Measurements from ENCODE around the gene KMT5B. TPM values are rescaled to one million over a fixed set of nuclear protein-coding genes. Genes with fewer than 3 reads are reported as not detected.
A peak's percentile ranks its signal among the peaks of the same experiment; 100 is the strongest.

KMT5B gene
- total RNA-seq, 1 donor from 2014 or later: 43.9 TPM

- DNase-seq (peak; percentile 90), ATAC-seq (peak; percentile 93)
- intact Hi-C loops (cut with DNase I): no loop called here
- H3K4me3 ChIP-seq: peak overlapping the region; percentile 56
- no peaks in the 10 kb centered on the region for H3K9me3 ChIP-seq
- H3K27ac ChIP-seq: peak overlapping the region; percentile 83
- TF ChIP-seq, protein P1, sequence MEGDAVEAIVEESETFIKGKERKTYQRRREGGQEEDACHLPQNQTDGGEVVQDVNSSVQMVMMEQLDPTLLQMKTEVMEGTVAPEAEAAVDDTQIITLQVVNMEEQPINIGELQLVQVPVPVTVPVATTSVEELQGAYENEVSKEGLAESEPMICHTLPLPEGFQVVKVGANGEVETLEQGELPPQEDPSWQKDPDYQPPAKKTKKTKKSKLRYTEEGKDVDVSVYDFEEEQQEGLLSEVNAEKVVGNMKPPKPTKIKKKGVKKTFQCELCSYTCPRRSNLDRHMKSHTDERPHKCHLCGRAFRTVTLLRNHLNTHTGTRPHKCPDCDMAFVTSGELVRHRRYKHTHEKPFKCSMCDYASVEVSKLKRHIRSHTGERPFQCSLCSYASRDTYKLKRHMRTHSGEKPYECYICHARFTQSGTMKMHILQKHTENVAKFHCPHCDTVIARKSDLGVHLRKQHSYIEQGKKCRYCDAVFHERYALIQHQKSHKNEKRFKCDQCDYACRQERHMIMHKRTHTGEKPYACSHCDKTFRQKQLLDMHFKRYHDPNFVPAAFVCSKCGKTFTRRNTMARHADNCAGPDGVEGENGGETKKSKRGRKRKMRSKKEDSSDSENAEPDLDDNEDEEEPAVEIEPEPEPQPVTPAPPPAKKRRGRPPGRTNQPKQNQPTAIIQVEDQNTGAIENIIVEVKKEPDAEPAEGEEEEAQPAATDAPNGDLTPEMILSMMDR (IDR thresholded peaks at IDR 0.05): no peak
- no peaks in the 10 kb centered on the region for H3K27me3 ChIP-seq
- peaks cover 19% of the 10 kb centered on the region for H3K4me1 ChIP-seq
- H3K36me3 ChIP-seq: no peaks in the 10 kb centered on the region
Measured at GRCh38 chr11:68127714-68128681, 85.1 kb downstream of the KMT5B start.

GRCh38 chr11:68125164-68125563 lies 87.9 kb downstream of the KMT5B start:
- Histone ChIP-seq H3K4me1 (peaks cover 26% of the 10 kb centered on the region), H3K36me3 (no peaks in the 10 kb centered on the region), H3K27me3 (no peaks in the 10 kb centered on the region), H3K9me3 (no peaks in the 10 kb centered on the region), H3K4me3 (no peak overlapping the region), H3K27ac (no peak overlapping the region)
- intact Hi-C loops (cut with DNase I): no loop called here
- DNase-seq (no peak), ATAC-seq (no peak)
- TF ChIP-seq, protein P1 (IDR thresholded peaks at IDR 0.05): no peak

- Histone ChIP-seq H3K27ac (peak overlapping the region; percentile 66), H3K9me3 (no peaks in the 10 kb centered on the region), H3K36me3 (no peaks in the 10 kb centered on the region), H3K4me1 (peaks cover 34% of the 10 kb centered on the region), H3K4me3 (no peak overlapping the region), H3K27me3 (no peaks in the 10 kb centered on the region)
- DNase-seq (peak; percentile 68), ATAC-seq (peak; percentile 24)
- TF ChIP-seq, protein P1 (IDR thresholded peaks at IDR 0.05): no peak
- intact Hi-C loops (cut with DNase I): no loop called here
Measured at GRCh38 chr11:68122936-68123539, 90.1 kb downstream of the KMT5B start.

GRCh38 chr11:68121067-68121899 lies 91.8 kb downstream of the KMT5B start, which contains the start of gene CHKA:
Gene CHKA (minus strand): TSS chr11:68121388. CDS start chr11:68121177, 211 bp downstream.
- H3K36me3 ChIP-seq: no peaks in the 10 kb centered on the region
- peak; percentile 98 for DNase-seq
- H3K9me3 ChIP-seq: no peaks in the 10 kb centered on the region
- H3K4me1 ChIP-seq: peaks cover 42% of the 10 kb centered on the region
- TF ChIP-seq, protein P1 (IDR thresholded peaks at IDR 0.05): no peak
- ATAC-seq: peak; percentile 96
- intact Hi-C loops (cut with DNase I): no loop called here
- H3K4me3 ChIP-seq: peak within 1 kb of the TSS; percentile 68
- H3K27me3 ChIP-seq: no peaks in the 10 kb centered on the region
- H3K27ac ChIP-seq: peak within 1 kb of the TSS; percentile 99

Measured in upper lobe of right lung (tissue), 1 donor.